ENCODE results near the gene PMM1.

The PMM1 gene

DNA sequence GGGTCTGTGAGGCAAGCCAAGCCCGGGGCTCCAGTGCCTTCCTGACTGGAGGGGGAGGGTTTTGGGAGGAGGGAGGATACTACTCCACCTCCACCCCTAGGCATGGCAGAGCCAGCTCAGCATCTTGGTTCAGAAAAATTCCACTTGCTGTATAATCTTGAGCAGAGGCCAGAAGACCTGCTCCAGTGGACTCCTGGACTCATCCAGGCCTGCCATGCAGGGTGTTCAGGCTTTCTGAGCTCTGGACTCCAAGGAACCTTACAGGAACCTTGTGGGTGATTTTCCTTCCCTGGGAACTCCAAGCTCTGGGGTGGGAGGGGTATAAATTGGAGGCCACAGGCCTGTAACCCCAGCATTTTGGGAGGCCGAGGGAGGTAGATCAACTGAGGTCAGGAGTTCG is 19.4 kb downstream of the PMM1 start:
- Histone ChIP-seq H3K9me2 (replicated peaks; ENCODE audit: insufficient read depth, low read length) (no peaks in the 10 kb centered on the region), H3K9me3 (ENCODE audit: insufficient read depth, low read length) (no peaks in the 10 kb centered on the region), H3K4me3 (ENCODE audit: insufficient read depth, low read length, poor library complexity, severe bottlenecking) (no peak overlapping the region), H3K27ac (ENCODE audit: low read depth, low read length) (no peak overlapping the region), H4K20me1 (ENCODE audit: low read depth, low read length) (no peaks in the 10 kb centered on the region), H3K79me2 (ENCODE audit: insufficient read depth, low read length) (no peaks in the 10 kb centered on the region), H2AFZ (ENCODE audit: low read depth, low read length, severe bottlenecking) (no peak overlapping the region), H3F3A (ENCODE audit: insufficient read depth) (no peaks in the 10 kb centered on the region), H3K4me2 (ENCODE audit: low read depth, low read length, poor library complexity, severe bottlenecking) (no peak overlapping the region), H3K27me3 (ENCODE audit: low read length) (no peaks in the 10 kb centered on the region), H3K36me3 (ENCODE audit: low read length) (no peaks in the 10 kb centered on the region), H3K9ac (ENCODE audit: low read length) (no peak overlapping the region)
- TF ChIP-seq CTCF (IDR thresholded peaks at IDR 0.05; ENCODE audit: insufficient read depth, low read length, poor library complexity, severe bottlenecking): no peak
- no peak for TF ChIP-seq EZH2phosphoT487 (conservative IDR thresholded peaks at IDR 0.05; ENCODE audit: low read length)

- Histone ChIP-seq H2AFZ (ENCODE audit: low read depth, low read length, severe bottlenecking) (no peak overlapping the region), H4K20me1 (ENCODE audit: low read depth, low read length) (no peaks in the 10 kb centered on the region), H3K36me3 (ENCODE audit: low read length) (no peaks in the 10 kb centered on the region), H3K27ac (ENCODE audit: low read depth, low read length) (no peak overlapping the region), H3K9me2 (replicated peaks; ENCODE audit: insufficient read depth, low read length) (no peaks in the 10 kb centered on the region), H3K9me3 (ENCODE audit: insufficient read depth, low read length) (no peaks in the 10 kb centered on the region), H3K79me2 (ENCODE audit: insufficient read depth, low read length) (no peaks in the 10 kb centered on the region), H3K4me3 (ENCODE audit: insufficient read depth, low read length, poor library complexity, severe bottlenecking) (no peak overlapping the region), H3K4me2 (ENCODE audit: low read depth, low read length, poor library complexity, severe bottlenecking) (no peak overlapping the region), H3K27me3 (ENCODE audit: low read length) (no peaks in the 10 kb centered on the region), H3K9ac (ENCODE audit: low read length) (no peak overlapping the region), H3F3A (ENCODE audit: insufficient read depth) (no peaks in the 10 kb centered on the region)
- TF ChIP-seq EZH2phosphoT487 (conservative IDR thresholded peaks at IDR 0.05; ENCODE audit: low read length): no peak
- TF ChIP-seq CTCF (IDR thresholded peaks at IDR 0.05; ENCODE audit: insufficient read depth, low read length, poor library complexity, severe bottlenecking): no peak
Measured at GRCh38 chr22:41568811-41569210, 20.8 kb downstream of the PMM1 start.

GRCh38 chr22:41567512-41567768 is 22.2 kb downstream of the PMM1 start:
- no peaks in the 10 kb centered on the region for H3K9me3 ChIP-seq (ENCODE audit: insufficient read depth, low read length)
- no peaks in the 10 kb centered on the region for H3K79me2 ChIP-seq (ENCODE audit: insufficient read depth, low read length)
- no peak overlapping the region for H3K27ac ChIP-seq (ENCODE audit: low read depth, low read length)
- no peak overlapping the region for H3K4me3 ChIP-seq (ENCODE audit: insufficient read depth, low read length, poor library complexity, severe bottlenecking)
- no peak overlapping the region for H2AFZ ChIP-seq (ENCODE audit: low read depth, low read length, severe bottlenecking)
- H3K36me3 ChIP-seq (ENCODE audit: low read length): no peaks in the 10 kb centered on the region
- H3K9me2 ChIP-seq (replicated peaks; ENCODE audit: insufficient read depth, low read length): no peaks in the 10 kb centered on the region
- no peaks in the 10 kb centered on the region for H3F3A ChIP-seq (ENCODE audit: insufficient read depth)
- no peak overlapping the region for H3K9ac ChIP-seq (ENCODE audit: low read length)
- no peaks in the 10 kb centered on the region for H4K20me1 ChIP-seq (ENCODE audit: low read depth, low read length)
- TF ChIP-seq EZH2phosphoT487 (conservative IDR thresholded peaks at IDR 0.05; ENCODE audit: low read length) (no peak), CTCF (IDR thresholded peaks at IDR 0.05; ENCODE audit: insufficient read depth, low read length, poor library complexity, severe bottlenecking) (no peak)
- H3K27me3 ChIP-seq (ENCODE audit: low read length): no peaks in the 10 kb centered on the region
- no peak overlapping the region for H3K4me2 ChIP-seq (ENCODE audit: low read depth, low read length, poor library complexity, severe bottlenecking)

Data from SU-DHL-6 (cell line).